Sciatic nerve (tissue), 2 donors: Measurements from ENCODE around the gene GPR75. TPM values are rescaled to one million over a fixed set of nuclear protein-coding genes. Genes with fewer than 3 reads are reported as not detected.
A peak's percentile ranks its signal among the peaks of the same experiment; 100 is the strongest.
"Not testable (repeated sequence)": the region's sequence is repeated elsewhere in the genome, so short reads cannot be mapped to it uniquely, and the experiment has no call there.

Experiments
- ATAC-seq: fragments of 200-7000 bp; cut with Tn5 transposase; one replicate; pipeline ENCODE4 v1.9.1; 2020; ENCODE audit warnings: mild to moderate bottlenecking, moderate library complexity
- DNase-seq: peaks from one replicate; pipeline ENCODE4 v3.0.0-alpha.2; 2020; ENCODE audit warnings: low spot score
- intact Hi-C: fragments of 100-400 bp; cut with DNase I; formaldehyde crosslinking; loops from one replicate; pipeline ENCODE4 v1.14.2; 2022
- total RNA-seq: library from RNA; stranded (reverse); fragmentation: NEBNext Ultra II Directional; extraction: Animal tissue kit (Norgen Biotek cat#: 25700); gene quantifications from one replicate; pipeline ENCODE4 v1.2.1, GENCODE V29; 2021
- donor health status: DM: no; HTN: no; CAD: no.
- donor health status: DM: no; HTN: no; CAD: no.

GPR75 gene
- total RNA-seq, 1 donor from 2014 or later: 2.5 TPM

DNA sequence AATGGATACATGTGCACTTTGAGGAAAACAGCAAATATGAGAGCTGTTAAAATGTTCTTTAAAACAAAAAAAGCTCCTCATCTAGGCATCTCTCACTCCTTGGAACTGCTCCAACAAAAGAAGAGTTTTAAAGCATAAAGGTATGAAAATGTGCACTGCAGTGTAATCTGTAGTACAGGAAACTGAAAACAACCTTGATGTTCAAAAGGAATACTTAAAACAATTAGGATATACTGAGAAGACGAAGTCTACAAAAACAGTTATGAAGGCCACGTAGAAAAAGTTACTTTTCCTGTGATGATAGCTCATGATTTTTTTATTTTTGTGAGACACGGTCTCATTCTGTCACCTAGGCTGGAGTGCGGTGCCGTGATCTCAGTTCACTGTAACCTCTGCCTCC, 2.1 kb upstream of the GPR75 start:
- DNase-seq (no peak), ATAC-seq (no peak)
- intact Hi-C loops: no loop called here

DNA sequence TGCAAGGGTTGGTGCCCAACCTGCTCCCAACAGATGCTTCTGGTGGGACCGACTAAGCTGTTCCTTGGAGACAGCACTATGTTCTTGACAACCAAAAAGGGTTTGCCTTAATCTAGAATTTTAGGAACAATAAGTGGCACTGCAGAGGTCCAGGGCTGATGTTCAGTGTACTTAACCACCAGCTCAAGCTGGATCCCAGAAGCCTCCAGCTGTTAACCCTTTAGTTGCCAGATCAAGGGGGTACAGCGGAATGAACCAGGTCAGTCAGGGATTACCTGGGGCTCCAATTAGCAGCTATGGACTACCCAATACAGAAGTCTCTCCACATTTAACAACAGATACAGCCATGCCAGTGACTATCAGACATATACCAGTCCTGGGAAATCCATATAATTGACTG, 3.5 kb downstream of the GPR75 start:
- intact Hi-C loops: no loop called here
- DNase-seq: no peak
- no peak for ATAC-seq

DNA sequence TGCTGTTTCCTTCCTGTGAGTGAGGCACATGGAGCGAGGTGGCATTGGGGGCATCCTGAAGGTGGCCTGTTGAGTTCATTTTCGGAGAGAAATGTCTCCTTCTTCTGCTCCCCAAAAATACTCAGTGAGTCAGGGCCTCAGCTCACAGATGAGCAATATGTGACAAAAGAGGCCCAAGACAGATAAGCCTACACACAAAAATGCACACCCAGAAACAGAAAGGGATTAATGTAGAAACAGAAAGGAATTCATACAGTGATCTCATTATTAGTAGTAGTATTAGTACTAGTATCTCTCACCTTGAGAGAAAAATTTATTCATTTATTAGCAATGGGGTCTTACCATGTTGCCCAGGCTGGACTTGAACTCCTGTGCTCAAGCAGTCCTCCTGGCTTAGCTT, 5.1 kb downstream of the GPR75 start:
- DNase-seq (no peak), ATAC-seq (no peak)
- intact Hi-C loops: no loop called here

DNA sequence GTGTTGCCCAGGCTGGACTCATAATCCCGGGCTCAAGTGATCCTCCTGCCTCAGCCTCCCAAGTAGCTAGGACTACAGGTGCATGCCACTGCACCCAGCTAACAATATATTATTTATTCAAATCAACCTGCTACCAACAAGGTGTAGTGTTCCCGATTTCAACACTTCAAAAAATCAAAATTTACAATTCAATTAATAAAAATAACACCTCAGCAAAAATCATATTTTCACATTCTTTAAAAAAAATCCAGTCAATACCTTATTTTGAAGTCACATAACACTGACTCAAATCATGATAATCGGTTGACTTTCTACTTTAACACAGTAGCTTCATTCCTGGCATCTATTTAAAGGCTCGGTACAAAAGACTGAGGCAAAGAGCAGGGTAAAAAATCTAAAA, 7.2 kb downstream of the GPR75 start:
- no peak for DNase-seq
- intact Hi-C loops: no loop called here
- ATAC-seq: no peak

GRCh38 chr2:53851052-53851757, 8.6 kb downstream of the GPR75 start:
- intact Hi-C loops, DNase-seq: not testable (repeated sequence)
- peak; percentile 24 for ATAC-seq

DNA sequence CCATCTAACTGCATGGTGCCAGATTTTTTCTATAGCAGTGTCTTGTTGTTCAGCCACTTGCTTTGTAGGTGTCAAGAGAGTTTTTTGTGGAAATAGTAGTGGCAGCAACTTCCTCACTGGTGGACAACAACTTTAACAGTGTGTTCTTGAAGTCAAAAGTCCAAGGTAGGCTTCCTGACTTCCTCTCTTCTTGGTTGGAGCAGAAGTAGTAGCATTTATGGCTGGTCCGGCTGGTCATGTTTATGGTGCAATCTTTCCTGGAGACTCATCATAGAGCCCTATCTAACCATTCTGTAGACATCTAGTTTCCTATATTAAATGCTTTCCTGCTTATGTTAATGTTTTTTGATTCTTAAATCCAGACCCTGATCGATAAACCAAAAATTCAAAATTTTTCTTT, 11.7 kb downstream of the GPR75 start:
- no peak for ATAC-seq
- no peak for DNase-seq
- intact Hi-C loops: no loop called here

GRCh38 chr2:53843595-53843994, 16.2 kb downstream of the GPR75 start:
- DNase-seq (no peak), ATAC-seq (no peak)
- intact Hi-C loops: no loop called here

GRCh38 chr2:53842891-53843290, 16.9 kb downstream of the GPR75 start:
- DNase-seq (no peak), ATAC-seq (no peak)
- intact Hi-C loops: no loop called here

- DNase-seq, ATAC-seq, intact Hi-C loops: not testable (repeated sequence)
Measured at GRCh38 chr2:53841651-53842050, 18.1 kb downstream of the GPR75 start.

DNA sequence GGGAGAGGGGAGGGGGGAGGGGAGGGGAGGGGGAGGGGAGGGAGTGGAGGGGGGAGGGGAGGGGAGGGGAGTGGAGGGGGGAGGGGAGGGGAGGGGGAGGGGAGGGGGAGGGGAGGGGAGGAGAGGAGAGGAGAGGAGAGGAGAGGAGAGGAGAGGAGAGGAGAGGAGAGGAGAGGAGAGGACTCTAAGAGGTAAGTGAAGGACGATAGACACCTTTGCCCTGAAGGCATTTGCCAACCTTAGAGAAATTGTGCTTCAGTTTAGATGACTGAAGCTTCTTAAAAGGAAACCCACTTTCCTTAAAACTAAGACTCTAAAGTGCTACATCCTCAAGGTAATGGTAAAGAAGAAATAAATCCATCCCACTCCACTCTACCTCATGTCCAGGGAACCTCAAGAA, 19.2 kb downstream of the GPR75 start:
- ATAC-seq (no peak), DNase-seq (no peak)
- intact Hi-C loops: no loop called here

DNA sequence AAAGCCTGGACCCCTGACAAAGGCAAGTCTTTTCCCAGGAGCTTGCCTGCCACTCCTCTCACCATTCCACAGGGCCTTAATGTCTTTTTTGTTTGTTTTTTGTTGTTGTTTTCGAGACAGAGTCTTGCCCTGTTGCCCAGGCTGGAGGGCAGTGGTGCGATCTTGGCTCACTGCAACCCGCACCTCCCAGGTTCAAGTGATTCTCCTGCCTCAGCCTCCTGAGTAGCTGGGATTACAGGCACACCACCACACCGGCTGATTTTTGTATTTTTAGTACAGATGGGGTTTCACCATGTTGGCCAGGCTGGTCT, 29.8 kb downstream of the GPR75 start:
- DNase-seq, ATAC-seq, intact Hi-C loops: not testable (repeated sequence)

- intact Hi-C loops: no loop called here
- DNase-seq: no peak
- peak; percentile 75 for ATAC-seq
Measured at GRCh38 chr2:53829273-53829979, 30.3 kb downstream of the GPR75 start.

DNA sequence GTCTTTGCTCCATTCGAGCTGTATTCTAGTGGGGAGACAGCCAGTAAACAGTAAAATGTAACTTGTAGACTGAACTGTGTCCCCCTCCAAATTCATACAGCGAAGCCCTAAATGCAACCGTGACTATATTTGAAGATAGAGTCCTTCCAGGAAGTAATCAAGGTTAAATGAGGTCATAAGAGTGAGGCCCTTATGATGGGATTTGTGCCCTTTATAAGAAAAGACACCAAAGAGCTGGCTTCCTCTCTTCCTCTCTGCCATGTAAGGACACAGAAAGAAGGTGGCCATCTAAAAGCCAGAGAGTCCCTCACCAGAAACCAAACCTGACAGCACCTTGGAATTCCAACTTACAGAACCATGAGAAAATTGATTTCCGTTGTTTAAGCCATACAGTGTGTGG, 31.4 kb downstream of the GPR75 start:
- intact Hi-C loops: no loop called here
- ATAC-seq (no peak), DNase-seq (no peak)

DNA sequence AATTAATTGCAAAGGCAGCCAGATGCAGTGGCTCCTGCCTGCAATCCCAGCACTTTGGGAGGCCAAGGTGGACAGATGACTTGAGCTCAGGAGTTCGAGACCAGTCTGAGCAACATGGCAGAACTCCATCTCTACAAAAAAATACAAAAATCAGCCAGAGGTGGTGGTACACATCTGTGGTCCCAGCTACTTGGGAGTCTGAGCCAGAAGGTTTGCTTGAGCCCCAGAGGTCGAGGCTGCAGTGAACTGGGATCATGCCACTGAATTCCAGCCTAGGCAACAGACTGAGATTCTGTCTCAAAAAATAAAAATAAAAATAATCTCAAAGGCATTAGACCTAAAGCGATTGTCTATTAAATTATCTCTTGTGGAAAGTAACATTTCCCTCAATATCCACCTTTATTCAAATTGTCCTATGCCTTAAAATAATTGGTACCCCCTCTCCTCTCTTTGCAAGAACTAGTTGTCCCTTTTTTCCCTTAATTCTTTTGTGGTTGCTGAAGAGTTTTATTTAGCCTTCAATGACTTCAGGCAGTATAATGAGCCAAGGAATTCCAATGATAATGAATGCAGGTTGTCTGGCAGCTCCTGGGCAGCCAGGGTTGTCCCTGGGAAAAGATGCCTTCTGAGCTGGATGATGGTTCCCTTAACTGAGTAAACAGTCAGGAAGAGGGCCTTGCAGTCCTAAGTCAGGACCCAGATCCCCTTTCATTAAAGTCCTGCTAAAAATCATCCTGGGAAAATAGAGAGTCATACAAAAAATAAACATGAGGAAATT, 32.2 kb downstream of the GPR75 start:
- intact Hi-C loops: no loop called here
- ATAC-seq (peak; percentile 37), DNase-seq (no peak)

DNA sequence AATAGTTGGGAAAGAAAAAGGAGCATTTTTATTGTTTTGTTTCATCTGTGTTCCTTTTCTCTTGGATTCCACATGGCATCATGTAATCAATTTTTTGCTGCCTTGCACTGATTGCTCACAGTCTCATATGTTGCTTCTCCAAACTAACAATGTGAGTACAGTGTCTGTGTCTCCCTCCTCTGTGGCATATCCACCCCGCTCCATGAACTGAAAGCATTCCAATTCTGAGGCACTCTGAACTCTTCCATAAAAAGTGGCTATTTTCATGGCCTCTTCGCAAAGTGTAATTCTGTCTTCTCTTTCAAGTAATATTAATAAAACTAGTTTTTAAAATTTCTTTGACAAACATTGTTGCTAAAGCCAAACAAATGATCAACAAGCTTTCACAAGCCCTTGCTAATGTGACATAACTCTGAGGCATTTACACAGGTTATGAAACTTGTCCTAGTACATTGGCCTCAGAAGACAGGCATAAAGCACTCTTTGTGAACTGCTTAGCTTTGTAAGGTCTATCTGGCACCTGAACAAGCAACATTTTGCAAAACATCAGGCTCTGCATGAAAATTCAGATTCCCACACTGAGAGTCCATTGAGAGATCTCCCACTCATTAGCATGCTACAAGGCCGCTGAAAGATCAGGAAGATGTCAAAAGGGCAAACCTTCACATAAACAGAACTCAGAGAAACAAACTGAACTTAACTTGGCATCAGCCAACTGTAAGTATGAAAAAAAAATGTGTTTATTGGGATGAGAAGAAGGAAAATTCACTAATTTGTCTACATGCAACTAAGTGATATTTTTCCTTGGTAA, 33.0 kb downstream of the GPR75 start:
- ATAC-seq (peak; percentile 94), DNase-seq (no peak)
- intact Hi-C loops: no loop called here

DNA sequence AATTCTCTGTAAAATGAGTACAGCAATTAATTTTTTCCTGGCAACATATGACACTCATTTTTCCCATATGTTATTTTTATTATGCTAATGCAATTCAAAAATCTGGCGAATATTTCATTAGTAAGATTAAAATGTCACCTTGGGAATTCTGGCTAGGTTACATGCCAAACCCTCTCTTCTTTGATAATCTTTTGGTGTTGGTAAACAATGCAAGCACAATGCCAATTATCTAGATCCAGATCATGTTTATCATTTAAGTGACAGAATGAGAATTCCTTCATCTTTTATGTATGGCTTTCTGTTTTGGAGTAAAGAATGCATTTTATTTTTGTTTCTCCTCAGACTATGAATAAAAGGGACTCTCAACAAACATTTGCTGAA, 33.7 kb downstream of the GPR75 start:
- ATAC-seq (no peak), DNase-seq (no peak)
- intact Hi-C loops: no loop called here

GRCh38 chr2:53823639-53824038, 36.1 kb downstream of the GPR75 start:
- intact Hi-C loops, DNase-seq, ATAC-seq: not testable (repeated sequence)

- intact Hi-C loops: no loop called here
- DNase-seq (no peak), ATAC-seq (no peak)
Measured at GRCh38 chr2:53821810-53822209, 38.0 kb downstream of the GPR75 start.

DNA sequence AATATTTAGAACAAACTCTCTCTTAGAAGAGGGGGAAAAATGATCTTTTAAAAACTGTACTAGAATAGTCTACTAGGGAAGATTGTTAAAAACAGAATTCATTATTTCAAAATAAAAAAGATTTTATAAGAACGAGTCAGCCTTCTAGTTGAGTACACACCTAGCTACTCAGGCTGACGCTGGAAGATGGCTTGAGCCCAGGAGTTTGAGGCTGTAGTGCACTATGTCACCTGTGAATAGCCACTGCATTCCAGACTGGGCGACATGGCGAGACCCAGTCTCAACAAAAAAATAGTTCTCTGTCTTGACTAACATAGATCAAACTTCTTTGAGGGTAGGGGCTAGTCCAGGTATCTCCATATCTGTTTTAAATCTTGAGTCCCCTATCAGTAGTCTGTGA, 39.1 kb downstream of the GPR75 start:
- intact Hi-C loops: no loop called here
- no peak for DNase-seq
- ATAC-seq: no peak
